ENCODE data around the gene COQ10A. TPM values are rescaled to one million over a fixed set of nuclear protein-coding genes. Genes with fewer than 3 reads are reported as not detected.

COQ10A gene
- total and polyA plus RNA-seq, 2 donors from 2014 or later, result 14.5 to 30.0 TPM

DNA sequence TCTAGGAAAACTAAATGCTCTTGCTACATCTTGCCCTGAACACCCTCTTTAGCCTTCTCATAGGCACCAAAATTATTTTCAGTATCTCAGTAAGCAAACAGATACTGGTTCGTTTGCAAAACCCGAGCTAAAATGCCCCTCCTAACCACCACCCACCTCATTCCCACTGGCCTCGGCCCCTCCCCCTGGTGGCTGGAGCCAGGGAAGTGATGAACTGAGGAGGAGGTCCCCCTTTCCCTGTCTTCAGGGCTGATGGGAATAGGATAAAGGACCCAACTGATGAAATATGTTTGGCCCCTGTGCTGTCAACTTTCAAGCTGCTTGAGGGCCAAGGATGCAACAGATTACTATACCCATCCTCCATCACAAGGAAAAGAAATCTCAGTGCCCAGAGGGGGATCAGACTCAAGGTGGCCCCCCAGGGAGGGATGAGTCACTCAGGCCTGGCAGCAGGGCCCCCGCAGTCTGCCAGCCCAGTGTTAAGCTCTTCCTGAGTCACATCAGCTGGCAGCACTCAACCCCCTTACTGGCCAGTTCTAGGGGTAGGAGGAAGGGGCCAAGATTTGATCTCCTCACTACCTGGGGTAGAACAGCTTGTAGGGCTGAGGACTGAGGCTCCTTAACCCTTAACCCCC, 10.3 kb upstream of the COQ10A start:
- no peak overlapping the region for H3K27ac ChIP-seq (ENCODE audit: low read depth in 2 of 2, low read length in 2 of 2)
- H3K9me3 ChIP-seq (ENCODE audit: control insufficient read depth in 2 of 3, insufficient read depth in 1 of 3, low read length in 3 of 3), result no peaks in the 10 kb centered on the region

DNA sequence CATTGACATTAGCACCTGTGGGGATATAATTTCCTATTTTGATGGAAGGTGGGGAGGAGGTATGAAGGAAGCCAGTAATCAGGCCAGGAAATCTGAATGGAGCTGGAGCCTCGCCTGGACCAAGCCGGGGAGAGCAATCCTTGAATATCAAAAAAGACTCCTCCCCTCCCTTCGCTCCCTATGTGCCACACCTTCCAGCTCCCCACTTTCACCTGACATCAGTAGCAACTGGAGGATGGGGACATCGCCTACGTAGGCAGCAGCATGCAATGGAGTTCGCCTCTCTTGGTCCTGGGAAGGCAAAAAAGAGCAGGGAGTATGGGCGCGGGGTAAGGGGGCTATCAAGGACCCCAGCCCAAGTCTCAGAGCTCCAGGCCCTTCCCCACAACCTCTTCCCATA, 9.7 kb upstream of the COQ10A start:
- intact Hi-C loops (cut with DNase I), result no loop called here
- Histone ChIP-seq H3K4me1 (ENCODE audit: control insufficient read depth in 2 of 3, insufficient read depth in 2 of 3, low read depth in 1 of 3, low read length in 3 of 3) (peaks cover 4 to 13% (median 10%) of the 10 kb centered on the region in 3 donors), H3K4me3 (ENCODE audit: low read length in 3 of 3) (peak overlapping the region; percentile 76 to 87 (median 80)), H3K27ac (ENCODE audit: low read depth in 2 of 2, low read length in 2 of 2) (no peak overlapping the region), H3K27me3 (ENCODE audit: control insufficient read depth, insufficient read depth, low read length) (no peaks in the 10 kb centered on the region), H3K9ac (ENCODE audit: low read length in 3 of 3) (peak overlapping the region; percentile 48 to 61 (median 57)), H3K9me3 (ENCODE audit: control insufficient read depth in 2 of 3, insufficient read depth in 1 of 3, low read length in 3 of 3) (no peaks in the 10 kb centered on the region), H3K36me3 (ENCODE audit: control insufficient read depth in 2 of 3, insufficient read depth in 3 of 3, low read length in 3 of 3) (peaks cover 18 to 43% (median 30%) of the 10 kb centered on the region in 3 donors)
- DNase-seq (no peak), FAIRE-seq (no peak)
- TF ChIP-seq, protein P1, sequence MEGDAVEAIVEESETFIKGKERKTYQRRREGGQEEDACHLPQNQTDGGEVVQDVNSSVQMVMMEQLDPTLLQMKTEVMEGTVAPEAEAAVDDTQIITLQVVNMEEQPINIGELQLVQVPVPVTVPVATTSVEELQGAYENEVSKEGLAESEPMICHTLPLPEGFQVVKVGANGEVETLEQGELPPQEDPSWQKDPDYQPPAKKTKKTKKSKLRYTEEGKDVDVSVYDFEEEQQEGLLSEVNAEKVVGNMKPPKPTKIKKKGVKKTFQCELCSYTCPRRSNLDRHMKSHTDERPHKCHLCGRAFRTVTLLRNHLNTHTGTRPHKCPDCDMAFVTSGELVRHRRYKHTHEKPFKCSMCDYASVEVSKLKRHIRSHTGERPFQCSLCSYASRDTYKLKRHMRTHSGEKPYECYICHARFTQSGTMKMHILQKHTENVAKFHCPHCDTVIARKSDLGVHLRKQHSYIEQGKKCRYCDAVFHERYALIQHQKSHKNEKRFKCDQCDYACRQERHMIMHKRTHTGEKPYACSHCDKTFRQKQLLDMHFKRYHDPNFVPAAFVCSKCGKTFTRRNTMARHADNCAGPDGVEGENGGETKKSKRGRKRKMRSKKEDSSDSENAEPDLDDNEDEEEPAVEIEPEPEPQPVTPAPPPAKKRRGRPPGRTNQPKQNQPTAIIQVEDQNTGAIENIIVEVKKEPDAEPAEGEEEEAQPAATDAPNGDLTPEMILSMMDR (IDR thresholded peaks at IDR 0.05; ENCODE audit: borderline replicate concordance, extremely low read depth, insufficient read depth), result no peak

More for the DNA sequence above, 10.3 kb upstream of the COQ10A start:
- Histone ChIP-seq H3K27me3 (ENCODE audit: control insufficient read depth, insufficient read depth, low read length) (no peaks in the 10 kb centered on the region), H3K36me3 (ENCODE audit: control insufficient read depth in 2 of 3, insufficient read depth in 3 of 3, low read length in 3 of 3) (peaks cover 19 to 49% (median 36%) of the 10 kb centered on the region in 3 donors), H3K9ac (ENCODE audit: low read length in 3 of 3) (peak overlapping the region in 1 of 3 donors; percentile 48), H3K4me1 (ENCODE audit: control insufficient read depth in 2 of 3, insufficient read depth in 2 of 3, low read depth in 1 of 3, low read length in 3 of 3) (peaks cover 4 to 13% (median 10%) of the 10 kb centered on the region in 3 donors), H3K4me3 (ENCODE audit: low read length in 3 of 3) (peak overlapping the region in 1 of 3 donors; percentile 87)
- TF ChIP-seq, protein P1 (IDR thresholded peaks at IDR 0.05; ENCODE audit: borderline replicate concordance, extremely low read depth, insufficient read depth), result no peak
- no peak for DNase-seq
- intact Hi-C loops (cut with DNase I), result no loop called here
- no peak for FAIRE-seq

DNA sequence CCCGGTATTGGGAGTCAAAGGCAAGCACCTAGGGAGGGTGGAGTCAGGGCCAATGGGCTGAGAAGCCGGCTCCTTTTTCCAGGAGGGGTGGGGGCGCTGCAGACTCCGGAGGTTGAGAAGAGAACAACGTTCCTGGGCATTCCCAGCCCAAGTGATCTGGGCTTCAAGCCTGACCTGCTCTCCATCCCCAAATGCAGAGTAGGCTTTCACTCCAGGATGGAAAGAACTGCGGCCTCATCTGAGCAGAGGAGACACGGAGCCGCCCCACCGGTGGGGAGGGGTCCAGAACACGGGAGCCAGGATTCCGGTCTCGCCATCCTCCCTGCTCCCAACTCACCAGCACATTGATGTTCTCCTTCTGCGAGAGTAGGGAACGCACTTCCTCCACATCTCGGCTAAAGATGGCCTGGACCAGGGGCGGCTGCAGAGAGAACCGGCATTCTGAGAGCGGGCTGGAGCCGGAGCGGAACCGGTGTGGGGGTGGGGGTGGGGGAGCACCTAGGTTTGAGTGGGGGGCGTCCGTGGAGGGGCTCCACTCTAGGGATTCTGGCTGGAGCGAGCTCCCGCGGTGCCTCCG, 9.2 kb upstream of the COQ10A start:
- intact Hi-C loops (cut with DNase I), result no loop called here
- Histone ChIP-seq H3K9me3 (ENCODE audit: control insufficient read depth in 2 of 3, insufficient read depth in 1 of 3, low read length in 3 of 3) (no peaks in the 10 kb centered on the region), H3K4me1 (ENCODE audit: control insufficient read depth in 2 of 3, insufficient read depth in 2 of 3, low read depth in 1 of 3, low read length in 3 of 3) (peaks cover 4 to 13% (median 10%) of the 10 kb centered on the region in 3 donors), H3K27ac (ENCODE audit: low read depth in 2 of 2, low read length in 2 of 2) (peak overlapping the region; percentile 63 to 65), H3K36me3 (ENCODE audit: control insufficient read depth in 2 of 3, insufficient read depth in 3 of 3, low read length in 3 of 3) (peaks cover 14 to 38% (median 25%) of the 10 kb centered on the region in 3 donors), H3K9ac (ENCODE audit: low read length in 3 of 3) (peak overlapping the region; percentile 48 to 61 (median 57)), H3K27me3 (ENCODE audit: control insufficient read depth, insufficient read depth, low read length) (no peaks in the 10 kb centered on the region), H3K4me3 (ENCODE audit: low read length in 3 of 3) (peak overlapping the region; percentile 76 to 87 (median 80))
- FAIRE-seq (no peak), DNase-seq (peak in 3 of 5 donors; percentile 50 to 71 (median 64))
- TF ChIP-seq, protein P1 (IDR thresholded peaks at IDR 0.05; ENCODE audit: borderline replicate concordance, extremely low read depth, insufficient read depth), result no peak

Data from kidney (tissue), 14 donors.